H1 (cell line): ENCODE results near the gene VSX2. TPM values are rescaled to one million over a fixed set of nuclear protein-coding genes. Genes with fewer than 3 reads are reported as not detected.

Source experiments
- BCL11A ChIP-seq, 2 experiments: IDR thresholded peaks; one replicate each; pipeline ENCODE4 v1.6.1; 2011; ENCODE audit warnings: low read depth in 2 of 2, low read length in 2 of 2, mild to moderate bottlenecking in 2 of 2
- KDM5A ChIP-seq: fragments of 200-600 bp; IDR thresholded peaks from 2 replicates; pipeline ENCODE4 v1.7.1; 2012; ENCODE audit warnings: mild to moderate bottlenecking, low read length, inconsistent platforms, mixed read lengths
- RAD21 ChIP-seq, 2 experiments: IDR thresholded peaks in 1 of 2; conservative IDR thresholded peaks in 1 of 2; 2 replicates each; pipeline ENCODE4 v1.6.1; 2011; ENCODE audit warnings: low read depth in 2 of 2, low read length in 2 of 2, improper control_type of control experiment in 1 of 2, inconsistent platforms in 1 of 2, mild to moderate bottlenecking in 1 of 2, moderate library complexity in 1 of 2
- SP2 ChIP-seq: IDR thresholded peaks from 2 replicates; pipeline ENCODE4 v1.6.1; 2012; ENCODE audit warnings: mild to moderate bottlenecking, low read length, inconsistent platforms
- polyA plus RNA-seq, 7 experiments: library from polyadenylated mRNA; depleted of rRNA in 3 of 7; stranded (reverse) in 5 of 7; unstranded in 2 of 7; fragments of >200 nt in 5 of 7; fragments of 200-250 nt in 2 of 7; gene quantifications; 1 replicate in 5 of 7; 2 replicates in 1 of 7; 4 replicates in 1 of 7; pipeline versions ENCODE4 v1.2.1 to v1.2.3, GENCODE V29; 2011 to 2013; ENCODE audit warnings: missing spikeins in 2 of 7, mixed read lengths in 2 of 7
- total RNA-seq: library from RNA; stranded (reverse); fragmentation: NEBNext Ultra II Directional; extraction: Animal tissue kit (Norgen Biotek cat#: 25700); gene quantifications from 2 replicates; pipeline ENCODE4 v1.2.1, GENCODE V29; 2021

The VSX2 gene
- total and polyA plus RNA-seq, 2 of the 8 experiments (the other 6 are each of a cell fraction or from before 2014, with no cell fraction given): 0.08 to 0.22 TPM

DNA sequence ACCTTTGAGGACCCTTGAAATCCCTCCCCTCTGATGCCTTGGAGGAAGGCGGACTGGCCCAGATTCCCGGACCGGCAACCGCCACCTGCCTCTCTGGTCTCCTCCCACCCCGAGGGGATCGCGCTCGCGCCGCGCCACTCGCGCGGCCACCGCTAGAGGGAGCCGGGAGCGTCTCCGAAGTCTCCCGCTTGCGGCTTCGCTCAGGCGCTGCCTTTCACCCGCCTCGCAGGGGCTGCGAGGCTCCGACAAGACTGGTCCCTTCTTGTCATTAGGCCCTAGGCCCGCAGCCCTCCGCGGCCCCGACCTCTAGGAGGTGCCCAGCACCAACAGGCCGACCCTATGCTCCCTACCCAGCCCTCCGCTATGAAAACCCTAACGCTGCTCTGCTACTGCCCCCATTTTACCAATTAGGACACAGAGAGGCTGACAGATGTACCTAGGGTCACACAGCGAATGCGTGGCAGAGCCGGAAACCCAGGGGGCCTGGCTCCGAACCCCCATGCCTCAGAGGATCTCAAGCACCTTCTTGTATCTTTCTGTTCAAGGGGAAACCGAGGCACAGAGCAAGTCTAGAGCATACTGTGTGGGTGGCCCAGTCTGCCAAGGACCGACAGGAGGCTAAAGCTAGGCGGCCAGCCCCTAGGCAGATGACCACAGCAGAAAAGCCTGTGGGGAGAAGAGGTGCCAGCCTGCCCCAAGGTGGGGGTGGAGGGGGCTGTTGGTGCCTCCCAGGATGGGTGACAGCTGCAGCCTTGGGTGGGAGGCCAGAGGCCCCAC lies 21.4 kb upstream of the VSX2 start (continued):
- TF ChIP-seq KDM5A (no peak), RAD21 (IDR thresholded peaks at IDR 0.05 in 1 of 2, conservative IDR thresholded peaks at IDR 0.05 in 1 of 2; ENCODE audit: low read depth in 2 of 2, low read length in 2 of 2) (peak; percentile 56 to 80), BCL11A (IDR thresholded peaks at IDR 0.05; ENCODE audit: low read depth in 2 of 2, low read length in 2 of 2) (no peak), SP2 (no peak)
